SK-N-SH (cell line): ENCODE results near the gene ESYT1.

Experiments used
- CTCF ChIP-seq: fragments of 200-600 bp; sonication (generic); IDR thresholded peaks from 2 replicates; pipeline ENCODE4 v1.6.1; 2017; ENCODE audit warnings: antibody characterized with exemption, mild to moderate bottlenecking, moderate library complexity
- RAD21 ChIP-seq: IDR thresholded peaks from 2 replicates; pipeline ENCODE4 v1.6.1; 2012; ENCODE audit warnings: mild to moderate bottlenecking, low read length
- RXRA ChIP-seq: IDR thresholded peaks from 2 replicates; pipeline ENCODE4 v1.4.0; 2012; ENCODE audit warnings: low read depth, mild to moderate bottlenecking, borderline replicate concordance

GRCh38 chr12:56129942-56130495 lies 2.0 kb downstream of the ESYT1 start:
- TF ChIP-seq CTCF (no peak), RXRA (no peak), RAD21 (no peak)
